PC-3 (cell line): ENCODE results near the gene TMEM126A. TPM values are rescaled to one million over a fixed set of nuclear protein-coding genes. Genes with fewer than 3 reads are reported as not detected.

Experiments used
- ATAC-seq: fragments of 200-7000 bp; cut with Tn5 transposase; 2 replicates; pipeline ENCODE4 v1.9.1; 2020; ENCODE audit warnings: mild to moderate bottlenecking, moderate library complexity
- BruUV-seq: library from RNA; stranded (reverse); fragments of 400-500 nt; replicated peaks from 2 replicates; lab custom pipeline; 2021; lab: Mats Ljungman, UMichigan
- CTCF ChIA-PET: fragments of 300-600 bp; sonication (Branson Sonifier 250); formaldehyde crosslinking; loops from one replicate; lab custom pipeline; 2022; ENCODE audit warnings: antibody characterized with exemption; lab: Charles Lee
- POLR2A ChIA-PET: fragments of 300-600 bp; sonication (Branson Sonifier 250); formaldehyde crosslinking; loops from one replicate; lab custom pipeline; 2022; ENCODE audit warnings: antibody characterized with exemption; ENCODE audit not compliant: unreplicated experiment; lab: Charles Lee
- DNase-seq: peaks from one replicate; pipeline ENCODE4 v3.0.0-alpha.2; 2015
- H2AFZ ChIP-seq: fragments of 300-600 bp; sonication (generic); 2 replicates; pipeline ENCODE4 v1.6.0; 2016; ENCODE audit warnings: antibody characterized with exemption, low read length
- H3F3A ChIP-seq: fragments of 300-600 bp; sonication (generic); one replicate; pipeline ENCODE4 v1.6.0; 2017; ENCODE audit warnings: antibody characterized with exemption, low read length, control low read depth, mild to moderate bottlenecking; ENCODE audit not compliant: unreplicated experiment
- H3K27ac ChIP-seq: fragments of 300-600 bp; sonication (generic); 2 replicates; pipeline ENCODE4 v1.5.1; 2016; ENCODE audit warnings: mild to moderate bottlenecking, low read length
- H3K27me3 ChIP-seq: fragments of 300-600 bp; sonication (generic); 2 replicates; pipeline ENCODE4 v1.6.1; 2016; ENCODE audit warnings: low read length, mixed read lengths
- H3K36me3 ChIP-seq: fragments of 300-600 bp; sonication (generic); 2 replicates; pipeline ENCODE4 v1.6.1; 2016; ENCODE audit warnings: low read depth, mixed run types, low read length, mixed read lengths
- H3K4me1 ChIP-seq: fragments of 300-600 bp; sonication (generic); 2 replicates; pipeline ENCODE4 v1.5.1; 2016; ENCODE audit warnings: low read length; ENCODE audit not compliant: insufficient read depth
- H3K4me2 ChIP-seq: fragments of 300-600 bp; sonication (generic); 2 replicates; pipeline ENCODE4 v1.6.0; 2016; ENCODE audit warnings: low read length
- H3K4me3 ChIP-seq: fragments of 300-600 bp; sonication (generic); 2 replicates; pipeline ENCODE4 v1.5.1; 2016; ENCODE audit warnings: mild to moderate bottlenecking, low read length, mixed read lengths
- H3K79me2 ChIP-seq: fragments of 300-600 bp; sonication (generic); 2 replicates; pipeline ENCODE4 v1.6.1; 2017; ENCODE audit warnings: low read length, mixed read lengths
- H3K9ac ChIP-seq: fragments of 300-600 bp; sonication (generic); 2 replicates; pipeline ENCODE4 v1.6.0; 2016; ENCODE audit warnings: mild to moderate bottlenecking, low read length
- H3K9me2 ChIP-seq: fragments of 300-600 bp; sonication (generic); replicated peaks from 2 replicates; pipeline ENCODE4 v1.6.1; 2016; ENCODE audit warnings: mixed run types, low read length, mixed read lengths
- H3K9me3 ChIP-seq: fragments of 300-600 bp; sonication (generic); 2 replicates; pipeline ENCODE4 v1.6.1; 2016; ENCODE audit warnings: low read length, mixed read lengths
- H4K20me1 ChIP-seq: fragments of 300-600 bp; sonication (generic); 2 replicates; pipeline ENCODE4 v1.6.1; 2016; ENCODE audit warnings: low read length, mixed read lengths
- CTCF ChIP-seq: fragments of 300-600 bp; sonication (generic); conservative IDR thresholded peaks from 2 replicates; pipeline ENCODE4 v1.5.1; 2017; ENCODE audit warnings: antibody characterized with exemption, low read depth, mild to moderate bottlenecking, low read length
- EZH2 ChIP-seq: fragments of 300-600 bp; sonication (generic); IDR thresholded peaks from one replicate; pipeline ENCODE4 v1.6.1; 2017; ENCODE audit warnings: antibody characterized with exemption, mild to moderate bottlenecking, low read length; ENCODE audit not compliant: unreplicated experiment
- EZH2phosphoT487 ChIP-seq: fragments of 300-600 bp; sonication (generic); IDR thresholded peaks from 2 replicates; pipeline ENCODE4 v1.6.1; 2018; ENCODE audit warnings: mild to moderate bottlenecking, antibody characterized with exemption, low read length, borderline replicate concordance
- intact Hi-C: fragments of 100-400 bp; cut with micrococcal nuclease; formaldehyde crosslinking; loops from 2 replicates; pipeline ENCODE4 v1.9.0; 2023
- total RNA-seq: library from RNA; depleted of rRNA; stranded (reverse); fragments of >200 nt; gene quantifications from 2 replicates; pipeline ENCODE4 v1.2.3, GENCODE V29; 2014

Gene TMEM126A
- total RNA-seq, 1 experiment from 2014 or later = 37.8 TPM

- BruUV-seq = no TSS peak
- H3K4me3 ChIP-seq = no peak within 1 kb of the TSS
- peak; percentile 15 for DNase-seq
- H3K79me2 ChIP-seq = no peaks in the 10 kb centered on the region
- ChIA-PET POLR2A (no interaction called here), CTCF (no interaction called here)
- H3K36me3 ChIP-seq = no peaks in the 10 kb centered on the region; the same call in 1 of the 2 replicates
- no peaks in the 10 kb centered on the region for H3K4me1 ChIP-seq
- no peaks in the 10 kb centered on the region for H3K9me2 ChIP-seq
- no peaks in the 10 kb centered on the region for H4K20me1 ChIP-seq
- no peak within 1 kb of the TSS for H3K4me2 ChIP-seq
- no peaks in the 10 kb centered on the region for H3K9me3 ChIP-seq
- H2AFZ ChIP-seq = no peak within 1 kb of the TSS
- no peak within 1 kb of the TSS for H3K9ac ChIP-seq
- H3F3A ChIP-seq = no peaks in the 10 kb centered on the region
- H3K27me3 ChIP-seq = no peaks in the 10 kb centered on the region
- intact Hi-C loops = no loop called here
- no peak within 1 kb of the TSS for H3K27ac ChIP-seq
- no peak for ATAC-seq
- TF ChIP-seq EZH2 (no peak), CTCF (no peak), EZH2phosphoT487 (no peak)
Observed at GRCh38 chr11:85685820-85686459, 38.2 kb downstream of the TMEM126A start, which contains the start of gene CCDC89. CCDC89 (minus strand) TSS chr11:85686195; CDS start chr11:85686130, 65 bp downstream.

- H3K27me3 ChIP-seq = no peaks in the 10 kb centered on the region
- DNase-seq (peak; percentile 87), ATAC-seq (peak; percentile 59)
- H3K4me2 ChIP-seq = no peak overlapping the region
- no peak overlapping the region for H3K9ac ChIP-seq
- no peaks in the 10 kb centered on the region for H3K9me2 ChIP-seq
- H3K4me1 ChIP-seq = peaks cover 34% of the 10 kb centered on the region
- ChIA-PET CTCF (interaction anchor here (0.6 to 0.9 kb wide), 2 partner anchors 132 to 160 kb away, joined by 3 to 4 read pairs; partner anchors contain the start of gene CCDC83), POLR2A (no interaction called here)
- H3K4me3 ChIP-seq = no peak overlapping the region
- BruUV-seq = TSS peak; percentile 26
- no peak for TF ChIP-seq EZH2phosphoT487
- TF ChIP-seq CTCF = peak; percentile 94
- no peak for TF ChIP-seq EZH2
- H2AFZ ChIP-seq = no peak overlapping the region
- H3K9me3 ChIP-seq = no peaks in the 10 kb centered on the region
- intact Hi-C loops = loop anchor here (1.0 to 5.0 kb wide), 5 partner anchors 53 to 1224 kb away; no protein-coding TSS in a partner anchor
- H3K79me2 ChIP-seq = no peaks in the 10 kb centered on the region
- no peaks in the 10 kb centered on the region for H3F3A ChIP-seq
- no peaks in the 10 kb centered on the region for H4K20me1 ChIP-seq
- peak overlapping the region; percentile 10; the same call in 1 of the 2 replicates for H3K27ac ChIP-seq
- H3K36me3 ChIP-seq = peaks cover 15% of the 10 kb centered on the region; the same call in 1 of the 2 replicates
Observed at GRCh38 chr11:85694385-85694980, 46.7 kb downstream of the TMEM126A start.
